Stimulated activated naive CD4-positive, alpha-beta T cell (primary cell): Measurements from ENCODE around the gene ZEB2.

Experiments
- DNase-seq, 6 experiments: peaks; one replicate each; lab custom pipeline; 2025; lab: John Stamatoyannopoulos, UW

The ZEB2 gene

GRCh38 chr2:144519934-144520731 lies at the start of gene ZEB2:
Gene ZEB2, minus strand, starts transcription at chr2:144520119. Its CDS starts 2,769 bp downstream, at chr2:144517350.
- DNase-seq = no peak

GRCh38 chr2:144567745-144568144 lies 47.8 kb upstream of the ZEB2 start:
- DNase-seq = no peak

- no peak for DNase-seq
These were observed 46.5 kb upstream of the ZEB2 start for GRCh38 chr2:144566448-144566847.

- DNase-seq = no peak
These were observed 40.3 kb upstream of the ZEB2 start for GRCh38 chr2:144560251-144560650.

- DNase-seq = no peak
These were observed 39.8 kb upstream of the ZEB2 start for GRCh38 chr2:144559681-144560080.

GRCh38 chr2:144559242-144559641 lies 39.3 kb upstream of the ZEB2 start:
- no peak for DNase-seq

GRCh38 chr2:144554492-144555210 lies 34.7 kb upstream of the ZEB2 start:
- DNase-seq = no peak

- no peak for DNase-seq
These were observed 33.5 kb upstream of the ZEB2 start for GRCh38 chr2:144553379-144553778.

- DNase-seq = no peak
These were observed 32.9 kb upstream of the ZEB2 start for GRCh38 chr2:144552821-144553220.

GRCh38 chr2:144550911-144551310 lies 31.0 kb upstream of the ZEB2 start:
- peak in 1 of 6 experiments; percentile 1 for DNase-seq

GRCh38 chr2:144550084-144550483 lies 30.2 kb upstream of the ZEB2 start:
- DNase-seq = no peak

- peak in 1 of 6 experiments; percentile 2 for DNase-seq
These were observed 28.7 kb upstream of the ZEB2 start for GRCh38 chr2:144548532-144549191.

- DNase-seq = no peak
These were observed 28.2 kb upstream of the ZEB2 start for GRCh38 chr2:144548088-144548487.

- DNase-seq = no peak
These were observed 27.6 kb upstream of the ZEB2 start for GRCh38 chr2:144547494-144547893.

GRCh38 chr2:144546933-144547332 lies 27.0 kb upstream of the ZEB2 start:
- no peak for DNase-seq

GRCh38 chr2:144545787-144546186 lies 25.9 kb upstream of the ZEB2 start:
- DNase-seq = no peak

- no peak for DNase-seq
These were observed 24.1 kb upstream of the ZEB2 start for GRCh38 chr2:144544053-144544452.

GRCh38 chr2:144541396-144541795 lies 21.5 kb upstream of the ZEB2 start:
- DNase-seq = no peak

- DNase-seq = no peak
These were observed 19.4 kb upstream of the ZEB2 start for GRCh38 chr2:144539289-144539782.

GRCh38 chr2:144535300-144535699 lies 15.4 kb upstream of the ZEB2 start:
- no peak for DNase-seq

GRCh38 chr2:144533221-144533620 lies 13.3 kb upstream of the ZEB2 start:
- no peak for DNase-seq

GRCh38 chr2:144530596-144530995 lies 10.7 kb upstream of the ZEB2 start:
- DNase-seq = no peak

- no peak for DNase-seq
These were observed 9.9 kb upstream of the ZEB2 start for GRCh38 chr2:144529841-144530240.
